Measurements from ENCODE around the gene FAM163B.

The FAM163B gene

DNA sequence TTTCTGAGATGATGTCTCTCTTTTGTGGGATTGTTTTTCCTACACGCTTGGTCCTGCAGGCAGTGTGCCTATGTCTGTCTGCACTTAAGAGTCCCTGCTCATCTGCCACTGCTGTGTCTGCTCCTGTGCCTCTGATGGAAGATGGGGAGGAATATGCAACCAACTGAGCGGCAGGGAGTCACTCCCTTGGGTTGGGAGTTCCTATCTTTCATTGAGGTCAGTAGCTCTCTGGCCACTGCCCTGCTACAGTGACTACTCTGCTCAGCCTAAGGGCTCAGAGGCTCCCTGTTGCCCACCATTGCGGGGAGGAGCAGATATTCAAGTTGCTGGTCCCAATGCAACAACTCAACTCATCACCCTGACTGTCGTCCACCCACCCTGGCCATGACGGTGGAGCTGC lies 13.4 kb upstream of the FAM163B start:
- POLR2A ChIA-PET (ENCODE audit: low non-redundant PET) = no interaction called here
- no peak for TF ChIP-seq CTCF (conservative IDR thresholded peaks at IDR 0.05; ENCODE audit: low read depth)

DNA sequence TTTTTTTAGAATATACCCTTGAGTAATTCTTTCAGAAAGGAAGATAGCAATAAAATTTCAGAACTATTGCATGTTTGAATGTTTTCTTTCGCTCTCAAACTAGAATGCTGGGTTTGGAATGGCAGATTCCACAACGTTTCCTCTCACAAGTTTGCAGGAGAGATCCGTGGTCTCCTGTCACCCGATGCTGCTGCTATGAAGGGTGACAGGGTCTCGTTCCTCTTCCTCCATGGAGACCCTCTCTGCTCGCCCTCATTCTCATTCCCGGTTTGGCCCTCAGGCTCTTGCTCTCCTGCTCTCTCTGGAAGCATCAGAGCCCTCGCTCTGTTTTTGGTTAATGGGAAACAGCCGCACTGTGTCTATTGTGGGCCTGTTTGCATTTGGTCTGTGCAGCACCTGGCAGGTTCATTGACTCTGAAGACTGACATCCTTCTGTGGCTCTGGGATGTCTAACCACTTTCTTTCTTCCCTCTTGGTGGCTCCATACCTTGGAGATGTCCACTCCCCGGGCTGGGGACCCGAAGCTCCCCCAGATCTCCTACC lies 12.6 kb upstream of the FAM163B start:
- ChIA-PET POLR2A (ENCODE audit: low non-redundant PET) (no interaction called here), CTCF (interaction anchor here (0.7 kb wide), 1 partner anchor 42 kb away, joined by 3 read pairs; no protein-coding TSS in a partner anchor)
- H3K27ac ChIP-seq = no peak overlapping the region
- DNase-seq (ENCODE audit: low spot score) = no peak
- no peak for TF ChIP-seq CTCF (conservative IDR thresholded peaks at IDR 0.05; ENCODE audit: low read depth)

More for the DNA sequence above, 13.4 kb upstream of the FAM163B start:
- DNase-seq (ENCODE audit: low spot score) = no peak
- H3K27ac ChIP-seq = no peak overlapping the region
- CTCF ChIA-PET = interaction anchor here (0.7 kb wide), 1 partner anchor 41 kb away, joined by 3 read pairs; no protein-coding TSS in a partner anchor

DNA sequence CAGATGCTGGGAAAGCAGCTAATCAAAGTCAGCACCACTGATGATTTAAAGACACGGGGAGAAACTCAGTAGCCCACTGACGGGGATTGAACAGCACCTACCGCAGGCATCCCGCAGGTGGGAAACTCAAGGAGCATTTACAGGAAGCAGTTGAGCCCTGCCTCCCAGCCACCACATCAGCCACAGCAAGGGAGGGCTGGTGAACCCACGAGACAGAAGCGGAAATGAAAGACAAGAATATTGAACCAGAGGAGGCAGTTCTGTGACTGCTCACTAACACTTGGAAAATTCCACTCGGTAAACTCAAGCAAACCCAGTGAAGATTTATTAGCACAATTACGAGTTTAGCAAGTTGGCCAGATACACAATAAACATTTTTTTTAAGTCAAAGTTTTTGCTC lies 10.6 kb upstream of the FAM163B start:
- DNase-seq (ENCODE audit: low spot score) = no peak
- ChIA-PET CTCF (no interaction called here), POLR2A (ENCODE audit: low non-redundant PET) (no interaction called here)
- no peak overlapping the region for H3K27ac ChIP-seq
- no peak for TF ChIP-seq CTCF (conservative IDR thresholded peaks at IDR 0.05; ENCODE audit: low read depth)

DNA sequence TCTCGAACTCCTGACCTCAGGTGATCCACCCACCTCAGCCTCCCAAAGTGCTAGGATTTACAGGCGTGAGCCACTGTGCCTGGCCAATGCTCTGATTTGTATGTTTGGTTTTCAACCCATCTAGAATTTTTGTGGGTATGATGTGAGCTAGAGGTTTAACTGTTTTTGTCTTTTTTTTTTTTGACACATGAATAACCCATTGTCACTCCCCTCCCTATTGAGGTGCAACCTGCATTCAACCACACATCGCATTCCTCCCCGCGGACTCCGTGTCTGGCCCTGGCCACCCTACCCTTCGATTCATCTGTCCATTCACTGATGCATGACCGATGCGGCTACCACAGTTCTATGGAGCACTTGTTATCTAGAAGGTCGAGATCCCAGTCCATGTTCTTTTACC lies 9.5 kb upstream of the FAM163B start:
- no peak for TF ChIP-seq CTCF (conservative IDR thresholded peaks at IDR 0.05; ENCODE audit: low read depth)
- no peak for DNase-seq (ENCODE audit: low spot score)
- H3K27ac ChIP-seq = no peak overlapping the region
- ChIA-PET POLR2A (ENCODE audit: low non-redundant PET) (no interaction called here), CTCF (interaction anchor here (0.6 kb wide), 1 partner anchor 1947 kb away, joined by 4 read pairs; no protein-coding TSS in a partner anchor)

- no peak for DNase-seq (ENCODE audit: low spot score)
- H3K27ac ChIP-seq = no peak overlapping the region
- ChIA-PET POLR2A (ENCODE audit: low non-redundant PET) (no interaction called here), CTCF (interaction anchor here (0.6 to 0.7 kb wide), 2 partner anchors 372 to 1056 kb away, joined by 3 to 5 read pairs; no protein-coding TSS in a partner anchor)
- TF ChIP-seq CTCF (conservative IDR thresholded peaks at IDR 0.05; ENCODE audit: low read depth) = no peak
These were observed 7.6 kb upstream of the FAM163B start for GRCh38 chr9:133616643-133617405.

DNA sequence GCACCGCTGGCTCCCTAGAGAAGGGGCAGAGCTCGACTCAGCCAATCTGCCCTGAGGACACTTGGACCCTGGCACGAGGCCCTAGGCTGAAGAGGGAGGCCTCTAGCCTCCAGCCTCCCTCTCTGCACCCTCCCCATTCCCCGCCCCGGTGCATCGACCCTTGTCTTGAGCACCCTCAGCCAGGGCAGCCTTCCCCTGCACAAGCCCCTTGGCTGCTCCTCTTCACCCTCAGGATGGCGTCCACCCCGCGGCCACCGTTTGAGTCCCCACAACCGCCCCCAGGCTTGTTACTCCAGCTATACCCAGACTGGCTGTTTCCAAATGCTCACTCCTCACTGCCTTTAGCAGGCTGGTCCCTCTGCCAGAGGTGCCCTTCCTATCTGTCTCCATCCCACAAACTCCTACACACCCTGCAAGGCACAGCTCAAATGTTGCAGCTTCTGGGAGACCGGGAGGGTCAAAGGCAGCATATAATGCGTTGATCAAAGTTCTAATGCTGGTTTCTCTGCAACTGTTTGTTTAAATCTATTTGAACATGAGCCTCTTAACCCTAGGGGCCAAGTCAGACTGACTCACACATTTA lies 6.5 kb upstream of the FAM163B start:
- POLR2A ChIA-PET (ENCODE audit: low non-redundant PET) = no interaction called here
- CTCF ChIA-PET = interaction anchor here (1.0 kb wide), 2 partner anchors 56 to 112 kb away, joined by 3 read pairs; no protein-coding TSS in a partner anchor
- no peak for TF ChIP-seq CTCF (conservative IDR thresholded peaks at IDR 0.05; ENCODE audit: low read depth)
- DNase-seq (ENCODE audit: low spot score) = no peak
- H3K27ac ChIP-seq = no peak overlapping the region

Measured in RWPE1 (cell line).